DMS79 (cell line): ENCODE data around the gene RTN4R.
"Not testable (repeated sequence)": the region's sequence is repeated elsewhere in the genome, so short reads cannot be mapped to it uniquely, and the experiment has no call there.

Experiments used
- DNase-seq: peaks from one replicate; lab custom pipeline; 2025; lab: John Stamatoyannopoulos, UW

Gene RTN4R

GRCh38 chr22:20268279-20269012 lies at the start of gene RTN4R:
Gene RTN4R (minus strand): TSS chr22:20268318. CDS start chr22:20268092, 226 bp downstream.
- no peak for DNase-seq

GRCh38 chr22:20317402-20318042 lies 49.4 kb upstream of the RTN4R start:
- DNase-seq, result not testable (repeated sequence)

GRCh38 chr22:20316844-20317401 lies 48.8 kb upstream of the RTN4R start:
- no peak for DNase-seq

GRCh38 chr22:20316217-20316843 lies 48.2 kb upstream of the RTN4R start:
- no peak for DNase-seq

- no peak for DNase-seq
Measured at GRCh38 chr22:20315337-20316216, 47.5 kb upstream of the RTN4R start.

- not testable (repeated sequence) for DNase-seq
Measured at GRCh38 chr22:20314741-20315336, 46.7 kb upstream of the RTN4R start.

GRCh38 chr22:20314206-20314605 lies 46.1 kb upstream of the RTN4R start:
- not testable (repeated sequence) for DNase-seq

- not testable (repeated sequence) for DNase-seq
Measured at GRCh38 chr22:20313306-20314077, 45.4 kb upstream of the RTN4R start.

- DNase-seq, result no peak
Measured at GRCh38 chr22:20312396-20313191, 44.5 kb upstream of the RTN4R start.

GRCh38 chr22:20311249-20312062 lies 43.3 kb upstream of the RTN4R start:
- not testable (repeated sequence) for DNase-seq

- DNase-seq, result not testable (repeated sequence)
Measured at GRCh38 chr22:20310773-20311172, 42.7 kb upstream of the RTN4R start.

GRCh38 chr22:20310180-20310579 lies 42.1 kb upstream of the RTN4R start:
- DNase-seq, result not testable (repeated sequence)

- not testable (repeated sequence) for DNase-seq
Measured at GRCh38 chr22:20308806-20309650, 40.9 kb upstream of the RTN4R start.

GRCh38 chr22:20307448-20308447 lies 39.6 kb upstream of the RTN4R start:
- DNase-seq, result not testable (repeated sequence)

- not testable (repeated sequence) for DNase-seq
Measured at GRCh38 chr22:20306646-20307447, 38.7 kb upstream of the RTN4R start.
